Amniotic epithelial cell (primary cell): ENCODE results near the gene CHST4.
"Not testable (repeated sequence)": the region's sequence is repeated elsewhere in the genome, so short reads cannot be mapped to it uniquely, and the experiment has no call there.

Experiments
- DNase-seq: peaks from one replicate; pipeline ENCODE4 v3.0.0-alpha.2; 2010; ENCODE audit warnings: low read depth

Gene CHST4

GRCh38 chr16:71524566-71525553 is 1.4 kb upstream of the CHST4 start:
- DNase-seq = no peak

- DNase-seq = no peak
These were observed 2.0 kb downstream of the CHST4 start for GRCh38 chr16:71528257-71528656.

- no peak for DNase-seq
These were observed 2.6 kb downstream of the CHST4 start for GRCh38 chr16:71528863-71529262.

- no peak for DNase-seq
These were observed 6.1 kb downstream of the CHST4 start for GRCh38 chr16:71532366-71532765.

GRCh38 chr16:71536752-71537499 is 10.7 kb downstream of the CHST4 start:
- DNase-seq = no peak

GRCh38 chr16:71537643-71538042 is 11.4 kb downstream of the CHST4 start:
- DNase-seq = peak; percentile 32

- peak; percentile 28 for DNase-seq
These were observed 16.2 kb downstream of the CHST4 start for GRCh38 chr16:71542377-71542776.

- DNase-seq = no peak
These were observed 20.9 kb downstream of the CHST4 start for GRCh38 chr16:71547168-71547567.

- no peak for DNase-seq
These were observed 26.7 kb downstream of the CHST4 start for GRCh38 chr16:71552698-71553503.

GRCh38 chr16:71555230-71555891 is 29.1 kb downstream of the CHST4 start:
- peak; percentile 69 for DNase-seq

- DNase-seq = no peak
These were observed 31.1 kb downstream of the CHST4 start for GRCh38 chr16:71557299-71557698.

- DNase-seq = no peak
These were observed 31.8 kb downstream of the CHST4 start for GRCh38 chr16:71557954-71558582.

GRCh38 chr16:71559855-71560254 is 33.6 kb downstream of the CHST4 start:
- no peak for DNase-seq

GRCh38 chr16:71561886-71562285 is 35.7 kb downstream of the CHST4 start:
- DNase-seq = not testable (repeated sequence)

- DNase-seq = no peak
These were observed 36.3 kb downstream of the CHST4 start for GRCh38 chr16:71562552-71562951.

GRCh38 chr16:71564335-71564967 is 38.2 kb downstream of the CHST4 start:
- no peak for DNase-seq

- no peak for DNase-seq
These were observed 39.8 kb downstream of the CHST4 start for GRCh38 chr16:71565812-71566700.

GRCh38 chr16:71567931-71568330 is 41.7 kb downstream of the CHST4 start:
- DNase-seq = no peak

GRCh38 chr16:71568551-71568950 is 42.3 kb downstream of the CHST4 start:
- no peak for DNase-seq

GRCh38 chr16:71569621-71570020 is 43.4 kb downstream of the CHST4 start:
- no peak for DNase-seq
